HG03469 (cell line): ENCODE results near the gene PARD3B.

Source experiments
- ATAC-seq: cut with Tn5 transposase; IDR thresholded peaks from one replicate; pipeline ENCODE4 v1.9.1; 2021; ENCODE audit warnings: mild to moderate bottlenecking, moderate library complexity, moderate number of reproducible peaks; ENCODE audit not compliant: unreplicated experiment

Gene PARD3B

DNA sequence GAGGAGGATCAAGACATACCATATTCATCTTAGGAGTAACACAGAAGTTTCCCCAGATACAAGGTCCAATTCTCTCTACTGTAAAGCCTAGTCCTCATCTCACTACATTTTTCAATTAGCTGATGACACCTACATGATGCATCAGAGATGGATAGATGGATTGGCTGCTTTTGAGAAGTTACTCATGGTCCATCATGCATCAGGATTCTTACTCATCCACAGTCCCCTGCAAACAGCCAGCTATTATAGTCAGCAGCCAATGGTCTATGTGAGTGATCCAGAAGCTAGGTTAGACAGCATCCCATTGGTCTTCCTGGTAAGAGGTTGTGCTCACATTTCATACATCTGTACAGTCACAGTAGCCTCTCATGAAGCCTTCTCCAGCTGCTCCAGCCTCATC is 982.5 kb downstream of the PARD3B start:
- no peak for ATAC-seq

DNA sequence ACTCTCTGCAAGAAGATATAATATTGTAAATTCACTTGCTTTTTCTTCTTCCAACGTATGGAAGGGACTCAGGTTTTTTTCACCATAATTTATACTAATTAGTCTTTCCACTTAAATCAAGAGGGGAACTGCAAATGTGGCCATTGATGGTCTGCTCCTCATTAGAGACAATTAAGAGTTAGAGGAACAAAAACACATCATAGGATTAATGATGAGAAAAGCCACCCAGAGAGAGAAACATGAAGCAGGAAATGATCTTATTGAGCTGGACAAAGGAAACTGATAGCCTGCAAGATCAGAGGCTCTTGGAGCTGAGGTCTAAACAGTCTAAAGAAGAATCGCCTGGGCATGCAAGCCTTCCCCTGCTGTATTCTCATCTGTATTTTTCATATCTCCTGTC is 985.8 kb downstream of the PARD3B start:
- ATAC-seq: no peak

DNA sequence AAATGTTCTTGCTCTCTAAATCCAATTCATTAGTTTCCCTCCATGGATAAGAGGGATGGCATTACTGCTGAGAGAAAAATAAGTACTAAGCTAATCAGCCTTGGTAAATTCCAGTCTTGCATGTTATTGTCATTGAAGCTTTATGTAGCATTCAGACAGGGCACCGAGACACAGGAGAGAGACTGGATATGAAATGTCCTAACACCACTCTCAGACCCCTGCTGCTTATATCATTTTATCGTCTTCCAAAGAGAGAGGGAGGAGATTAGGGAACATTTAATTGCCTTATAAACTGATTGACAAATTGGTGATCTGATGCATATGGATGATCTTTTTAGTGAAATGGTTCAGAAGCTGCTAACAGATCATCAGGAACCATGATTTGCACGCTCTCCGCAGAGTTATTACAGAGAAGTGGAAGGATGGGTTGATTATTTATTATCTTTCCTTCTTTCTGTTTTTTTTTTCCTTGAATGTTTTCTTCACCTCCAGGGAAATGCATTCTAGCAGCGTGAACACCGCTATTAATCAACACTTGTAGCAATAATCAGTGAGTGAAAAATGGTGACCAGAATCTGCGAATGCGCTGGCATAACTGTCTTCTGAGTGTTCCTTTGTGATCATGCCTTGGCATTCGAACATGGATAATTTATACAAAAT is 986.3 kb downstream of the PARD3B start:
- ATAC-seq: no peak

DNA sequence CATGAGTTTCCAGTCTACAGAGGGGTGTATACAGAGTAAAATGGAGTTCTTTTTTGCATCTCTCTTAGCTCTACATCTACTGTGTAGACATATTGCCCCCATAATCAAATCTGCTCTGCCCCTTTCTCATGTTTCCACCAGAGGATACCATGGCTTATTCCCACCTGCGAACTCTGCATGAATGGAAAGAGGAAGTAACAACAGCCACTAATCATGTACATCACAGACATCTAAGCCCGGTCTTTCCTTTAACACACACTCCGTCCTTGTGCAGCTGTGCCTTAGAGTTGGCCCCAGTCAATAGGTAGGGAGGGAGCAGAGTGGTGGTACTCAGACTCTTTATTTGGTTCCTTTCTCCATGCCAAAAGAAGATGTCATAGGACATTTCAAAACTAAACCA is 989.7 kb downstream of the PARD3B start:
- ATAC-seq: no peak

DNA sequence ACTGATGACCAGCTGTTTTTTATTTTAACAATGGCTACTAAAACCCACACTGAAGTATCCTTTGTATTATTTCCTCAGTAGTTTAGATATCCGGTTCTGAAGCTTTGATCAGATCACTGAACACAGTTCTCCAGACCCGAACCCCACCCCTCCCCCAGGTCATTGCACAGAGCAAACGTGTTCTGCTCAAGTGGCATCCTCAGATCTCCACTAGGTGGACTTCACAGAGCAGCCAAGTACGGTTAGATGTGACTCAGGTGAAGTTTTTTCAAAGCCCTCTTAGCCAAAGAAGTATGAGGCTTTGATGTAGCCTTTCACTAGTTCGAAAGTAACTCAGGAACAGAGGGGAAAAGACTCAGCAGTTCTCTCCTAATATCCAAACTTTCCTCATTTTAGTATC is 994.3 kb downstream of the PARD3B start:
- no peak for ATAC-seq

DNA sequence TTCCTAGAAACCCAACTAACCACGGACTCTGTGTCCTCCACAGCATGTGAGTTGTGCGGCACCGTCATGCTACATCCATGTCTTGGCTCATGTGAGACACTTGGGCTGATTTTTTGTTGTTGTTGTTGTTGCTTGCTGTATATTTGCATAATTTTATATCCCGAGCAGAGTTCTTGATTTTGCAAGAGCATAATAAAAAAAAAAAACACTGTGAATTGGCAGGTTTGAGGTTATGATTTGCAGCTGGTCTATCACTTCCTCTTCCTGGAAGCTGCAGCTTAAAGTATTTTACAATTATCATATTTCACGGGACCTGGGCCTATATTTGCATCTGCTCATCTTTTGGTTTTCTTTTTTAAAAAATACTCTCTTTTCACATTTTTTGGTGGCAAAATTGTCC is 994.8 kb downstream of the PARD3B start:
- no peak for ATAC-seq

DNA sequence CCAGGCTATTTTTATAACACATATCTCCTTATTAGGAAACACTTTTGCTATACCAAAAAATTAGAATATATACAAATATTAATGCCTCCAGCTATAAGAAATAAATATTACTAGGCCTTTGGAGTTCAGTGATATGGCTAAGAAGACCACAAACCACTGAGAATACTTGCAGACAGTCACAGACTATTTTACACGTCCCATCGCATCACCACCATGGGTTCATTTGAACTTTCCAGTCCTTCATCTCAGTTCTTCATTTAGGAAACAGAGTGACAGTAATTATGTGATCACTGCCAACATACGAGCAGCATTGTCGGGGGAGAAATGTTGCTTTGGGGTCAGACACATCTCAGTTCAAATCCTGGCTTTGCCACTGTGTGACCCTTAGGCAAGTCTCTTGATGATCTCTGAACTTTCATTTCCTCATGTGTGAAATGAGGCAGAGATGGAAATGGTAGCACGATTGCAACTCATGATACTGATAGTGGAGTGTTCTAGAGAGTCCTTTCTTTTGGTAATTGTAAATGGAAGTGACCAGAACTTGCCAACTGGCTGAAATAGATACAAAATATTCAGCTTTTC is 998.1 kb downstream of the PARD3B start:
- no peak for ATAC-seq

DNA sequence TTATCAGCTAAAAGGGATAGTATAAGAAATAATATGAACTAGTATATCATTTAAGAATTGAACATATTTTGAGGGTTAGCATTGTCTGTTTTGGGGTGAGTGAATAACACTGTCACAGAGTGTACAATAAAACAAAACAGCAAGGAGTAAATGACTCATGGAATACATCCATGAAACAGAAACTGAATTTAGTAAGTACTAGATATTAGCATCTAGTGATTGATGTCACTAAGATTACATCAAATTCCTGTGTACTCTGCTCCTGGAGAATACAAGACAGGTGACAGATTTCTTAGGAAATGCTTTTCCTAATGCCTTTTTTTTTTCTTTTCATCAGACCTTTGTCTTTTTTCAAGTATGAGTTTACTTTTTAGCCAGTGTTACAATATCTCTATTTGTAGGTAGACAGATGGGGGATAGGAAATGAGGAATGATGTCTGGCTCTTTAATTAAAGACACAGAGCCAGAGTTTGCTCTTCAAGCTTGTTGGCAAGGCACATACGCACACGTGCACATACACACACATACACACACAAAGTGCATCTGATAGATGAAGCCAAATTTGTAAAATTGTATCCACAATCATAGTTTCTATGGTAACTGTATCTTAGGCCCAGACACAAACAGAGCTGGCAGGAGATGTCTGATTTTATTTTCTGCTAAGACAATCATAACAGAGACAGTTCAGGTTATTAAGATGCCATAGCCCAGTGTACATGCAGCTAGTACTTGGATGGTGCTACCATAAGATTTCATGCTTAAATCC is 998.8 kb downstream of the PARD3B start:
- no peak for ATAC-seq

DNA sequence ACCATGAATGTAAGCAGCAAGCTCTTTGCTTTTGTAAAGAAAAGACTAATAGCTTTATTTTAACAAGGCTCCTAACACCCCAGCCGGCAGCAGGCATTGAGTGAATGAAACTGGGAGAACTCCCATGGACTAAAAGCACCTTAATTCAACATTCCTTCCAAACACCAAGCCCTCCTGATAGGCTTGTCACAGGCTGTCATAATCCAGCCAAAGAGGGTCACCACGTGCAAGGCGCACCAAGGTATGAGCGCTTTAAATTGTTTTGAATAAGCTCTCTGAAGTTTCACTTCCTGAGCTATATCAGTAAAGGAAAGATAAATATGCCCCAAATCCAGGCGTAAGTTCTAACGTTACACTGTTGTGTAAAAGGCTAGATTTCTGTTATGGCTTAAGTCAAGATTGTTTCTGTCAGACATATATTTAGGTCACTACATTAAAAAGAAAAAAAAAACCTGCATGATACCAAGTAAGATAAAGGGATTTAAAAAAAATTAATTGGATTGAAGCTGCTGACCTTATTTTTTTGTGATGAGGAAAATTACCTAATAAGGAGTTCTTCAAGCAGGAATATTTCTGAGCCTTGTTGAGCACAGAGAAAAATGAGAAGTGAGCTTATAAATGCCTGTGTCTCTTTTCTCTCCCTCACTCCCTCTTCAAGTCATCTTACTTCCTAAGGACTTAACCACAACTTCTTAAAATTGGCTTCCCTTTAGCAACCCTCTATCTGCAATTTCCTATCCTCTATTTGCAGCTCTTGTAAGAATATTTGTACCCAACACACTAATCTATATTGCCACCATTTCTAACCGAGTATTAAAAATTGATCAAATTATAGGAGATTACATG is 1000.9 kb downstream of the PARD3B start:
- no peak for ATAC-seq

DNA sequence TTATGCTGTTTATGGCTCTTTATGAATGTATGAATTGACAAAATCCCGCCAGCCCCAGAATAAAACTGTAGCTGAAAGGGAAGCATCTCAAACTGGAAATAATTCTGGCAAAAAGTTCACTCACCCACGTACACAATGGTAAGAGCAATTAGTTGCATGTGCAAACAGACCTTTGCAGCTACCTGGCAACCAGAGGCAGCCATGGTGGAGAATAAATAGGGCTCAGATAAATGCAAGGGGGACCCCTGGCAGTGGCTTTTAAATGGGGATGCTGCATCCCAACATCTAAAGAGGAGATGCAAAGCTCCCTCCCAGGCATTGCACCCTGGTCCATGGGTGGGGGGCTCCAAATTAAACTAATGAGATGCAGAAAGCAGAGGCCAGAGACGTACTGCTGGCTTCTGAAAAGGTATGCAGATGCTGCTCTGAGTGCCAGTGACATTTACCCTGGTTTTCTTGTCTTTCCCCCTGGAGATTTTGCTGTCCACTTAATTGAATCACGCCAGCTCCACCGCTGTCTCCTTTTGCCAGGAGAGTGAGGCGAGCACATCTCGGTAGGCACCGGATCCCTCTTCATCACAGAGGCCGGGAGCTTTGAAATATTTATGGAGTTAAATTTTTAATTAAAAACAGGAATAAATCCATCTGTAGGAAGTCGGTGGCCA is 1010.4 kb downstream of the PARD3B start:
- no peak for ATAC-seq

DNA sequence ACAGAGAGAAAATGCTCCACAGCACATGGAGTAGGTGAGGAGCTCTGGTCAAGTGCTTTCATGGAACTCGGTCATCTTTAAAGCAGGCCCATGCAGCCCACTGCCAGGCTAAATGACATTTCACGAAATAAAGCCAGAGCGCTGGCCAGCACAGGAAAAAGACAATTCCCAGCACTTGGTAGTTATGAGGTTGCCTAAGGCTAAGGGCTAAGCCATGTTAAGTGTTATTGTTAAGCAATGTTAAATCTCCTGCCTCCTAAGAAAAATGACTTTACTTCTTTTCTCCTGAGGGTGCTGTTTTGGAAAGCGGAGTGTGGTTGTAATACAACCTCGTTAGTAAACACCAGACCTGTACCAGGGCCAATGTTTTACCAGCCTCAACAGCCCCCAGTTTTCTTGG is 1011.1 kb downstream of the PARD3B start:
- no peak for ATAC-seq

DNA sequence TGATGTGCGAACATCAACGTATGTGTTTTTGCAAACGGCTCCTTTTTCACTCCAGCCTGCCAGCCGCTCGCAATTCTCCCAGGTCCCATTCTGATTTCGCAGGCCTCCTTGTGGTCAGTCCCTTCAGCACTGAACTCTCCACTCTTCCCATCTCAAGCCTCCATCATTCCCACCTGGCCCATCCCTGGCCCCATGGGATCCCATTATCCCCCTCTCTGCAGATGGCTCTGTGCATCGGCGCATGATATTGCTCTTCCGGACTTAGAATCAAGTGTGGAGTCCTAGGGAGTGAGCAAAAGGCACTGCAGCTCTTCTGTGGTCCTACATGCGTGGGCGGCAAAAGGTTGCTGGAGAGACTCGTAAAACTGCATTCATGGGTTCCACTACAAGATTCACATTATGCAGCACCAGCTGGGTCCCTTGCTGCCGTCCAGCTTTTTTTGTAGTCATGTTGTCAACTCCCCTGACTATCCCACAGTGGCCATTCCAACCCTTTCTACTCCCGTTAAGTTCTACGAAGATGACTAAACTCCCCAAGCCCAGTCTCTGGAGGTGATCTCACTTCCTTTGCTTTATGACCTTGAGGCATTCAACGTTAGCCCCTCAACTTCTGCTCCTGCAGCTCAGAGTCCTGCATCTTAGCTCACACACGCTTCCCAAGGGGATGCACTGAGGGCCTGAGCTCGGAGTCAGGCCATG is 1011.7 kb downstream of the PARD3B start:
- ATAC-seq: no peak

DNA sequence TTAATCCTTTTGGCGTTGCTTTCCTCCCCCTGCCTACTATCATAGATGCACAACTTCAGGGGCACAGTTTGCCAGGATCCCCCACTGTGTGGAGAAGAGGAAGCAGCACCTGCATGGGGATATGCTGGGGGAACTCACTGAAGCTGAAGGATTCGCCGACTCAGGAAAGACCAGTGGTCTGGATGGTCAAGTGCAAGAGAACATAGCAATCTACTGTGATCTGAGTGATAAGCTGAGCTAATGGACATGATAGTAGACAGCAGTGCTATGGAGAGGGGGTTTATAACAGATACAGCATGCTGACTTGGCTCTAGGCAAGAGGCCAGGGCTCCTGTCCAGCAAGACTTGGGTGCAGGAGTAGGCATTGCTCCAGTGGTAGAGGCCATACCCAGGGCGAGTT is 1012.6 kb downstream of the PARD3B start:
- ATAC-seq: no peak

DNA sequence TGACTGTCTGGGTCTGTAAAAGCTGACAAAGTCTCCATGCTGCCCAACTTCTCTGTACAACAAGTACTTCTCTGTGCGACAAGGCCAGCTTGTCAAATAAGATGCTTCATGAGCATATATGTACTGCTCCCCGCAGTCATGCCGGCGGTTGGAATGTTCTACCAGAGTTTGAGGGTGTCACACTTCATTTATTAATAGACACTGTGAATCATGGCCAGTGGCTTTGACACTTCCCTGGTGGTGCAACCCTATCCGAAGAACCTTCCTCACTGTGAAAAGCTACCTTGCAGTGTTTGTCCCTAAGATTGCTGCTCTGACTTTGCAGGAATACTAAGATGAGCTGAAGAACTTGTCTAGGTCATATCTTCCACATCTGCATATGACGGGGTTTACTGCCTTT is 1016.2 kb downstream of the PARD3B start:
- ATAC-seq: no peak

DNA sequence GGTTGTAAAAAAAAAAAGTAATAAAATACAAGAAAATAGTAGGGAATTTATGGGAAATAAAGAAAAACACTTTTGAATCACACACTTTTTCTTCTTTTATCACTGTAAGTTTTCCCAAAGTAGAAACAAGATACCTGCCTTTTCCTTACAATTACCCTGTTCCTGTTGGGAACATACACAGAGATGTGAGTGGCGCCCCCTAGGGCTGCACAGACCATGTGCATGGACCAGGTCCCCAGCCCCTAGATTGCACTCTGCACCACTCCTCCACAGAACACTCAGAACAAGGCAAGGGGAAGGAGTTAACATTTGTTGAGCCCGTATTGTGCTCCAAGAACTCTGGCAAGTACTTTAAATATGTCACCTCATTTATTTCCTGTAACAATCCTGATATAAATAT is 1018.4 kb downstream of the PARD3B start:
- no peak for ATAC-seq

DNA sequence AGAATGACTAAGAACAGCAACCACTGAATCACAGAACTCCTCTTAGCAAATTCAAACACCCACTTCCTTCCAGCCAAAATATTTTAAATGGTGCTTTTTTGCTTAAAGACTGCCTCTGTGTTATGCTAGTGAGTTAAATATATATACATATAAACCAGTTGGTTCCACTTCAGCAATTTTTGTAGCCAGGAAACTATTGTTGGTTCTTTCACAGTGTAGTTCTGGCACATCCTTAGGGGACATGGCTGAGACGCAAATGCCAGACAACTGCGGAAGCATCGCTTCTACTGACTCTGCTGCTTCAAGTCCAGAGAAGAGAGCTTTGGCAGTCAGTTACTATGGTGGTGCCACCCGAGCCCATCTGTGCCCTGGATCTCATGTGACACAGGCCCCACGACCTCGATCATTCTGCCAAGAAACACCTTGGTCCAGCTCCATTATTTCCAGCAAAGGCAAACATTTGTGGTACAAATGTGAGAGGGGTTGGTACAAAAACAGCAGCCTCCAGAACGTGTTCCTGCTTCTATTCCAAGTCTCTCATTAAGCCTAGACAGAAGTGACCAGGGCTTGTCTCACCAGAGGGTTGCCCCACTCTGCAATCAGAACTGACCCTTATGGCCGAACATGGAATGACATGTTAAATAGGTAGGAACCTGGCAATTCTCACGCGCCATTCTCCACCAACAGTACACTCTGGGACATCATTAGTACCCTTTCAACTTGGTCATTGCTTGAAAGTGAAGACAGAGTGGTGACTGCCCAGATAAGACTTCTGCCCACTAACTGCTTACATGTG is 1019.3 kb downstream of the PARD3B start:
- no peak for ATAC-seq

DNA sequence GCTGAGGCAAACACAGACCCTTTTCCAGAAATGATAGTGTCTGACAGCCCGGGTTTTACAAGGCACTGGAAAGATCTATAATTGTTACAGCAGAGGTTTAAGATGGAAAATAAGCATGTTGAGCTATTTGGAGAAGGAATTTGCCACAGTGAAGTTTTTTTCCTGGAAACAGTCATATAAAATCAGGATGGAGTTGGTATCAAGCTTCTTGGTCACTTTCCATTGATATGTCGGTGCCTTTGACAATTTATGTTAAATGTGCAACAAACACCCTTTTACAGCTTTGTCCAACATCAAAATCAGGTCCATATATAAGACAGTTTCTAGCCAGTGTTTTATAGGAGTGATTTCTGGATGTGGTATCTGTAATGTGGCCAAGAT is 1019.9 kb downstream of the PARD3B start:
- ATAC-seq: no peak

DNA sequence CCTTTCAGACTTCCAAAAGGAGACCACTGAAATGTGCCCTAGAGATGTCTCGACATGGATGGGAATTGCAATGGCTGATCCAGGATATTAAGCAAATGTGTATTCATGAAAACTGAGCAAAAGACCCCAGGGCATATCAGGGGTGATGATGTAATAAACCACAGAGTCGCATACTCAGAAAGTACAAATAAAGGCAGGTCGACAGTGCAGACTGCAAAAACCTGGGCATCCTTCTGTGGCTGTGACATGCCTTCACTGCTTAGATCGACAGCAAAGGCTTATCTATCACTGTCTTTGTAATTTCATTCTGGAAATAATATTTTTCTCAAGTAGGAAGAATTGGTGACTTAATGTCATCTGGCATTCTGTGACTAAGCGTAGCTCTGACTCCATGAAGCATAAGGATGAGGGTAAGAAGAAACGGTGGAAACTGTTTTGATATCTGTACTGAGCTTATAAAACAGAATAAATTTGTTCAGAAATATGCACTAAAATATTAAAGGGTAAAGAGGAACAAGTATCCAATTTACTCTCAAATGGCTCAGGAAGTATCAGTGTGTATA is 1021.4 kb downstream of the PARD3B start:
- no peak for ATAC-seq

DNA sequence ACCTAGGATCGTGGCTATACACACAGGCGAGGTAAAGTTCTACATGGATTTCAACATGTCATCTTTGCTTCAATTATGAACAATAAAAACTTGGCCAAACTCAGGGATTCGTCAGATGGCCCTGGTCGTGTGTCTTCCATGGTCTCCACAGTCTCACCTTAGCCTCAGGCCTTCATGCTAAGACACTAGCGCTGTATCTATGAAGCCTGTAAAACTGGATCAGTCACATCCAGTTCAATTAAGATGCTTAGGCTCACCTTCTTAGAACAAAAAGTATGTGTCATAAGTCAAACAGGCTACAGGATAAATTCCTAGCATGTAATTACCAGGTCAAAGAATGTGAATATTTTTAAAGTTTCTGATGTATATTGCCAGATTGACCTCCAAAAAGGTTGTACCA is 1023.3 kb downstream of the PARD3B start:
- ATAC-seq: no peak
